HUDEP-2 (cell line): ENCODE data around the gene VAC14.
"Not testable (repeated sequence)": the region's sequence is repeated elsewhere in the genome, so short reads cannot be mapped to it uniquely, and the experiment has no call there.

ENCODE experiments used
- DNase-seq, 76 experiments: peaks; one replicate each; lab custom pipeline; 2025; ENCODE audit not compliant: unreplicated experiment in 76 of 76; lab: John Stamatoyannopoulos, UW

The VAC14 gene

DNA sequence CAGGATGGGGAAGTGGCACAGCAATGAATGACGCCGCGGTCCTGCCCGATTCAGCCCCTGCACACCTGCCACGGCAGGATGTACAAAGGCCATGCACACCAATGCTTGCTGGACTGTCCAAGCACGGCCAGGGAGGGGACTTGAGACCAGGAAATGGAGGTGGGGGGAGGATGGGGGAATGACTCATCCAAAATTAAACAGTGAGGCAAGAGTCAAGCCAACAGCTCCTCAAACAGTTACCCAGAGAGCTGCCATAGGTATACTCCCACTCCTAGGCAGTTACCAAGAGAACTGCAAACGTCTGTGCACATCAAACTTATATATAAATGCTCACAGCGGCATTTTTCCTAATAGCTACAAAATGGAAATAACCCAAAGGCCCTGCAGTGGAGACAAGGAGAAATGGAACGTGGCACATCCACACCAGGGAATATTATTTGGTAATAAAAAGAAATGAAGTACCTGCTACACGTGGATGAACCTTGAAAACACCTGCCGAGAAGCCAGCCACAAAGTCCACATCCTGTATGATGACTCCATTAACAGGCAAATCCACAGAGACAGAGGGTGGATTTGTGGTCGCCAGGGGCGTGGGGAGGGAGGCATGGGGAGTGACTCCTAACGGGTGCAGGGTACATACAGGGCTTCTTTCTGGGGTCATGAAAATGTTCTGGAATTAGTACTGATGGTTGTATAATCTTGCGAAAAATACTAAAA, 54.1 kb downstream of the VAC14 start:
- peak in 46 of 76 experiments; percentile 2 to 68 (median 32) for DNase-seq

DNA sequence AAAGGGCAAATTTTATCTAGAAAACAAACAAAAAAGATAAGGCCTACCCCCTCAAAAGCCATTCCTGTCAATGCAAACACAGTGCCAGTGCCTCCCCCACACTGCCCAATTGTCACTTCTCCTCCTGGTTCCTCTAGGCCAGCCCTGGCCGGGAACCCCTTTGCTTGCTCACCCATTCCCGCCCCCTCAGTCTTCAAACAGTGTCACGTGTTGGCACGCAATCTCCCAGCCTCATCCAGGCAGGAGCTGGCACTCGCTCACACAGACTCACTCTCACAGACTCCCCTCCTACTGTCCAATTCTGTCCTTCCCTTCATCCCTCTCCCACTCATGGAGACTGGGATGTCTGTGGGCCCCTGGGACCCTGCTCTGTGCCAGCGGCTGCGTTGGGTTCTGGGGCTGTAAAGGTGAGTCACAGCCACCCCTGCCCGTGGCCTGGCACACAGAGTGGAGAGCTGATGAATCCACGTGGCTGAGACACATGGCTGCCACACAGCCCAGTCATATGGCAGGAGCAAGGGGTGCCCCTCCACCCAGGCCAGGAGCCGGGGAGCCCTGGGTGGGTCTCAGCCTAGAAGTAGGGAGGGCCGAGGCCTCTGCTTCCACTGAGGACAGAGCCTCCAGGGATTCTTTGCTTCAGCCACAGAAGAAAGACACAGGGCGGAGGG, 54.8 kb downstream of the VAC14 start:
- DNase-seq, result peak in 71 of 76 experiments; percentile 32 to 89 (median 74)

DNA sequence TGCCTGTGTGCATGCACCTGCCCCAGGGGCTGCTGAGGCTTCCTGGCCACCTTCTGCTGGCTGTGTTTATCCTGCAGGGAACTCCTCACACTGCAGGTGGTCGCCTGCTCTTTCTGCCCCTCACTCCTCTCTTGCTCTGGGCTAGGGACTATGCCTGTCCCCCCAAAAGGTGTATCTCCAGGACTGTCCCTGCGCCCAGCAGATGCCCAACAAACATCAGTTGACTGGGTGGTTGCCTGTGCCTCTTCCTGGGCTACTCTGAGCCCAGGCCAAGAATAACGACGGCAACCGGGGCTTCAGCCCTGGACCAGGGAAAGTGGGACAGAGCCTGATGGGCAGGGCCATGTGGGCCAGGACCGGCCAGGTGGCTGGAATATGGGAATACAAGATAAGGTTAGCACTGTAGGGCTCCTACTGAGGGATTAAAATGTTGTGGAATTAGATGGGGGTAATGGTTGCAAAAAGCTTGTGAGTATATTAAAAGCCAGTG, 55.4 kb downstream of the VAC14 start:
- DNase-seq, result no peak

DNA sequence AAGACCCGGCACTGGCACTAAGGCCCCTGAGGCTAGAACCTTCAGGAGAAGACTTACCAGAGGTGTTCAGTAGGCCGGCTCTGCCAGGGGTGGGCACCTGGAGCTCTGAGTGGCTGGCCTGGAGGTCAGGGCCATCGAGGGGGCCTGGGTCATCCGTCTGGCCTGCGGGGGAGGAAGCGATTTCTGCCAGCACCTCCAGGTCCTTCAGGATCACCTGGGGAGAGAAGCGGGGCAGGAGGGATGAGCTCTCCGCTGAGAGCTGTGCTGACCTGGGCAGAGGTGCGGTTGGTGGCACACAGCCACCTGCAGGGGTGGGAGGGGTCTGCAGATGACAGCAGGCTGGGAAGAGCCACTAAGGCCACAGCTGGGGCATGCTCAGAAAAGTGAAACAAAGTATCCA, 56.6 kb downstream of the VAC14 start:
- DNase-seq, result no peak

DNA sequence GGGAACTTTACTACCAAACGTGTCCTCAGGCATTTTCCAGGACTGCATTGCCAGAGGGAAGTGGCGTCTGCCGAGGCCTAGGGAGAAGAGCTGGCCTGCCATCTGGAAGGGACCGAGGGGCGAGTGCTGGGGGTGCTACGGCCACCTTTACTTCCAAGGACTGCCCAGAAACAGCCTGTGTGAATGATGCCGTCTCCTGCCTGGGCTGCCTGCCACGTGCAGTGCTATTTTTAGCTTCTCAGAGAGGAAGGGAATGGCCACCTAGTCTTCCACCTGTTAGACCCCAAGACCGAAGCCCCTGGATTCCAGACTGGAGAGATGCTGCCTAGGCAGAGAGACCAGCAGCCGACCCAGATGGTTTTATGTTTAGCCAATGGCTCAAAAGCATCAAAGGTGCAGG, 57.2 kb downstream of the VAC14 start:
- no peak for DNase-seq

DNA sequence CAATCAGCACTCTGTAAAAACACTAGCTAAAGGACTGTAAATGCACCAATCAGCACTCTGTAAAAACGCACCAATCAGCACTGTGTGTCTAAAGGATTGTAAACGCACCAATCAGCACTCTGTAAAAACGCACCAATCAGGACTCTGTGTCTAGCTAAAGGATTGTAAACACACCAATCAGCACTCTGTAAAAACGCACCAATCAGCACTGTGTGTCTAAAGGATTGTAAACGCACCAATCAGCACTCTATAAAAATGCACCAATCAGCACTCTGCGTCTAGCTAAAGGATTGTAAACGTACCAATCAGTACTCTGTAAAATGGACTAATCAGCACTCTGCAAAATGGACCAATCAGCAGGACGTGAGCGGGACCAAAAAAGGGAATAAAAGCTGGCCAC, 58.0 kb downstream of the VAC14 start:
- not testable (repeated sequence) for DNase-seq

DNA sequence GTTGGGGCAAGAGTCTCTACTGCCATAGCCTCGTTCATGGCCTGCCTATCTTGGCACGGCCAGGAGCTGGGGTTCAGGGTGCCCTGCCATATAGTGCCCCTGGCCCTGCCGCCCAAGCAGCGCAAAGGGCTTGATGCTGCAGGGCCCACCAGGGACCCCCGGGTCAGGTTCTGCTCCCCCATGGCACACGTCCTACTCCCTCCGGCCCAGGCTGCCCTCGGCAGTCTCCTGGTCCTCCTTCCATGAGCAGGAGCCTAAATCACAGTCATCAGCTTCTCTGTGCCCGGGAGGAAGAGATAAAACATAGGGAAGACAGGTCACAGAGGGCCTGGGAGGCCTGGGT, 59.2 kb downstream of the VAC14 start:
- no peak for DNase-seq

DNA sequence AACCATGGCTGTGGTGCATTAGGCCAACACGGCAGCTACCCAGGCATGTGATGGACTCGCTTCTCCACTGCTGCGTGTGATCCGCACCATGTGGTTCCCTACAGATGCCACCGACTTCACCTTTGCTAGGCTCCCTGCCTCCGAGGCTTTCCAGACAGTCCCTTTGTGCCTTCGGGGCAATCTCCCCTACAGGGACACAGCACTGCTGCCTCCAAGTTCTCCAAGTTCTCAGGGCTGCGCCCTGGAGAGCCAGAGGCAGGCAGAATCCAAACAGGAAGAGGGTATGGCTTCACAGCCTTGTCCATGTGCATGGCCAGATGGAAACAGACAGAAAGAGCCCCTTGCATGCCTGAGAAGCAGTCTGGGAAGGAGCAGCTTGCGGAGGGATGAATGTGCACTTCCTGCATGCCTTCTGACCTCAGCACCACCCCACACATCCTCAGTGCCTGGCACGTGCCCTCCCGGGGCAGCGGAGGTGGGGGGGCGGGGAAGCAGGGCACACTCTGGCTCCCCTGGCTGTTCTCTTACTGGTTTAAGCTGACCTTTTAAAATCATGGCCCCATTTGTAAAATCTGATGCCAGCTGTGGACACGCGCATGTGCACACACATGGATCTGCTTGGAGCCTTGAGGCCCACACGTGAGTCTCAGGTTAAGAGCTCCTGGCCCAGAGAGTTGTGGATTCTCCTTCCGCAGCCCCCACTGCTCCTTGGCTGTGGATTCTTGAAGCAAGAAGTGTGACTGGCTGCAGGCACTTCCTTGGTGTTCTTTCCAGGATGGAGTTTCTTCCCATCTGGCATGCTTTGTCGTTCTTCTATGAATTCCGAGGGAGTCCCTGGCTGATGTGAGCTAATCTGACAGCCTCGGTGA, 59.8 kb downstream of the VAC14 start:
- DNase-seq, result no peak

DNA sequence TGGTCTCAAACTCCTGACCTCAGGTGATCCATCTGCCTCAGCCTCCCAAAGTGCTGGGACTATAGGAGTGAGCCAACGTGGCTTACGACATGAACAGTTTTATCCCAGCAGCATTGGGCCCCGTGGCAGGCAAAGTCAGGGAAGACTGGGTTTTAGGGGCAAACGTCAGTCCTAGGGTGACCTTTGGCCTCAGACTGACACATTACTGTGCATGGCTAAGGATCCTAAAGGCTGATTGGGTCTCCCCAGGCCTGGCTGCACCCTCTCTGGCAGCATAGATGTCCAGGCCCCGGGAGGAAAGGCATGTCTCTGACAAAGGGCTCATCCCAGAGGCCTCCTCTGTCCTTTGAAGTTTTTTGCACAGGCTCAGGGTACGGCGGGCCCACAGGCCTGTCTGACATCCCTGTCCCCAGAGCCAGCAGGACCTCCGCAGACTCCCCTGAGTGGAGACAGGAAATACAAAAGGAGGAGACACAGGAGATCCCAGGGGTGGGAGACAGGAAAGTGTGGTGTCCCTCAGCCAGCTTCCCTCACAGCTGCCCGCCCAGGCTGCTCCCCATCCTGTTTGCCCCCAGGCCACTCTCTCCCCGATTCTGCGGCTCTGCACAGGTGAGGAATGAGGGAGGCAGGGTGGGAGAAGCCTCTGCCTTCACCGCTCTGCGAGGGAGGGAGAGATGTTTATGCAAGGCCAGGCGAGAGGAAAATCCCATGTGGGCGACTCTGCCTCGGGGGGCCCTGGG, 60.6 kb downstream of the VAC14 start:
- no peak for DNase-seq

DNA sequence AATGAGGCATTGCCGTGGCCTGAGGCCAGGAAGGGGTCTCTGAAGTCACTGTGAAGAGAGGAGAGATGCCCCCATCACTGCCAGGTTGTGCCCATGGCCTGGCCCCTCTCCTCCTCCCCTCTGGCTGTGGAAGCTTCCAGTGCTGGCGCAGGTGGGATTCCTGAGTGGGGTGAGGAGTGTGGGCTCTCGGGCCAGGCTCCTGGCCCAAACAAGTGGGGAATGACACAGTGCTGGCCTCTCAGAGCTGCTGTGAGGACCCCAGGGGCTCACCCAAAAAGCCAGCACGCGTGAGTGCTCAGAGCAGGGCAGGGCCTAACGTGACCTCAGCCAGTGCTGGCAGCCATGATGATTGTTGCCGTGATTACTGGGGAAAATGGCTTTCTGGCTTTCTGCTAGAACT, 61.6 kb downstream of the VAC14 start:
- no peak for DNase-seq

DNA sequence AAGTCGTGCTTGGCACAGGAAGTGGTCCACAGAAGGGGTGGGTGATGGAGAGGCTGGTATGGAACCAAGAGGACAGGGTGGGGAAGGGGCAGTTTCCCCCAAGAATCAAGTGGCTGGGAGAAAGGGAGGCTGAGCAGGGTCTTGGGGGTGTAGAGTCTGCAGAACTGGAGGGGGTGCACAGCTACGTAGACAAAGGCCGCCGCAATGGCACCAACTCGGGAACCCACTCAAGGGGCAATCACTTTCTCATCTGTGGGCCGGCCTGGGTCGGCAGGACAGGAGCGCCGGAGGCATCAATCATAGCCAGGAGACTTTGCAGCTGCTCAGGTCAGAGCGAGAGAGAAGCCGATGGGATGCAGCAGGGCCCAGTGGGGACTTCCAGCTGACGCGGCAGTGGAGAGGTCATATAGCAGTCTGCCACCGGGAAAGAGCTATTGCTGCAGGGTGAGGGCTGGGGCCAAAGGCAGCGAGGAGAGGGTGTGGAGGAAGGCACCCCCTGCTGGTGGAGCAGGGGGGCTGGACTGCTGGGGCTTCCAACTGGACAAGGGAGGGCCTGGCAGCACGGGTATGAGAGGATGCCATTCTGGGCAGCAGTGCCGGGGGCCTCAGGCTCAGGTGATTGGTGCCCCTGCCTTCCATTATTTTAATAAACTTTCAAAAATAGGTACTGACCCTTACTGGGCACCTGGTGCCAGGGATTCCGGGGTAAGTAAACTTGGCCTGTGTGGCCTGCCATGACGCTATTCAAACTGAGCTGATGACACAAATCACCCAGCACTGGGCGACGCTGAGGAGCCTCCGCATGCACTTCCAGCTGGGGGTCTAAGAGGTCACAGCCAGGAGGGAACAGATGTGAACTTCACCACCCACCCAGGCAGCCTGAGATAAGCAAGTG, 62.6 kb downstream of the VAC14 start:
- peak in 42 of 76 experiments; percentile 2 to 55 (median 26) for DNase-seq

DNA sequence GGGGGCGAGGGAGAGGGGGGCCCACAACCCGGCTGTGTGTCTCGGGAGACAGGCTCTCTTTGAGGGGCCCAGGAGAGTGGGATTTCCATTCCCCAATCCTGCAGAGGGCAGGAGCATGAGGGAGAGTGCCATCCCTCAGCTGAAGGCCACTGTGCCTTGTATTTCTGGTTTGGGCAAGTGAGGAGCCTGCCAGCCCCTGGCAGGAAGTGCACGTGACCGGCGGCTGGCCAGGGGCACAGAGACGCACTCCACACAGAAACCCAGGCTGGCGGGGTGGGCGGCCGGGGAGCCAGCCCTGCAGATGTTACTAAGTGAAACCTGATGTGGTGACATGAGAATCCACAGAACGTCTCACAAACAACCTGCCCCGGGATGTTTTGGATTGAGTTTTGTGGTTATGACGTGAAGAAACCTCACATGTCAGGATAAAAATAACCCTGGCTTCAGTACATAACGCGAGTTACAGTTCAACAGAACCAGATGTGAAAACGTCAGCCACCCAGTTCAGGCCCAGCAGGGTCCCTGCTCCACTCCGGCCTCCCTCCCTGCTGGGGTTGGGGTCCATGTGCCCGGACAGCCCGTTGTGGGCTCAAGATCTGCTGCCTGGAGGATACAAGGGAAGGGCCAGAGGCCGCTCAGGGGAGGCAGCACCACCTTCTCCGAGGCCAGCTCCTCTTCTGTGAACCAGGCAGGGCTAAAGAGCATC, 63.4 kb downstream of the VAC14 start:
- DNase-seq, result no peak

DNA sequence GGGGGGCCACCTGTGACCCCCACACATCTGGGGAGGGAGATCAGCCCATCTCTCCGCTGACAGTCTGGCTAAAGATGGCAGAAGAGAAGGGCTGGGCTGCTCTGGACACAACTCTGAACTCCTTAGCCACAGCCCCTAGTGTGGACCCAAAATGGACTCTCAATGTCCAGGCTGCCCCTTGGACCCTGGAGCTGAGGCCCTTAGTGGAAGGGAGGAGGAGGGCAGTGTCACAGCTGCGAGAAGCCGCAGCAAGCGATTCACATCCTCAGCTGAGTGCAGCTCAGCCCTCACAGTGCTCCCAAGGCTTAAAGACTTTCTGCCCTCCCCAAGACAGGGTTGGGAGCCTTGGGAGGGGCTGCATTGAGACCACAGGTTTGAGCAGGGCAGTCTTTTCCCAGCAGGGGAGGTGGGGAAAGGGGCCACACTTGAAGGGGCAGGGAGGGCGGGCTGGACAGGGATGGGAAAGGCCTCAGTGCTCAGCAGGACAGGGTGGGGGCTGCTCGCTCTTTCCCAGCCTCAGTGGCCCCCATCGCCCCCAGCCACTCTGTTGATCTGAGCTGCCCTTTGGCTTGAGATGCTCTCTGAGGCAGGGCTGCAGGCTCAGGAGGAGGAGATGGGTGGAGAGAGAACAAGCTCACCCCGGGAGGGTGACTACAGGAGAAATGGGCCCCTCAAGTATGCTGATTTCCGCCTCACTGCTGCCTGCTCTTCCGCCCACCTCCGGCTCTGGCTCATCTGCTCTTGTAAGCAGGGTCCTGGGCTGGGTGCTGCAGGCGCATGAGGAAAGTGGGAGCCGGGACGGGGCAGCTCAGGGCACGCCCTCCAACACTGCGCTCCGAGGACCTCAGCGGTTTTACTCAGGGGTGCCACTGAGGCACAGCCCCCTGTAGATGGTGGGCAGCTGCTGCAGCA, 64.2 kb downstream of the VAC14 start:
- no peak for DNase-seq

DNA sequence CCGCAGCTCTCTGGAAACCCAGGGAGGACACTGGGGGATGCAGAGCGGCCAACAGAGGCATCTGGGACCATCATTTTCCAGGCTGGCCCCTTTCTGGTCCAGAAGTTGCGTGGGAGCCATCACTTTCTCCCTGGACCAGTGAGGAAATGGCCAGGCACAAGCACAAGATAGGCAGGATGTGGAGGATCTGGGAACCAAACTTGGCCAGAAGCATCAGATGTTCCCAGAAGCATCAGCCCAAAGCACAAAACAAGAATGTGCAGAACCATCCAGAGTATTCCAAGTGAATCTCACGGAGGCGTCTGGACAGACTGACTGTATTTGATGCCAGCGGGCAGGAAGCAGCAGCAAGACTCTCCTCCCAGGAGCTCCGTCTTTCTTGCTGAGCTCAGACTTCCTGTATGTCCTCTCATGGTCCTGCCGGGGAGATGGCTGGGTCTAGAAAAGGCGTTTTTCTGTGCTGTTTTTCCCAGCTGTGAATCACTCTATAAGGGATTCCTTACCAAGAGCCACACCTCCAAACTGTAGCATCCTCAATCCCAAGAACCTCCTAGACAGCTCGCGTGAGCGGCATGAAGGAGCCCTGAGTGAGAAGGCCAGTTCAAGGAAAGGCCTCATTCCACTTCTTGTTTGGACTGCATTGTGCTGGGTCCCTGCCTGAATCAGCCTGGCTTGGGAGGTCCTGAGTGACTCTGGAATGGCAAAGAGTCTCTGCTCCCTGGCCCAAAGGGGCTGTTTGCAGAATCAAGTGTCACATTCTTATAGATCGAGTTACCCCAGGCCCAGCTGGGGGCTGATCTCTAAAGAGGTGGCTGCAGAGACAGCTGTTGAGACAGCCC, 65.6 kb downstream of the VAC14 start:
- DNase-seq, result no peak

DNA sequence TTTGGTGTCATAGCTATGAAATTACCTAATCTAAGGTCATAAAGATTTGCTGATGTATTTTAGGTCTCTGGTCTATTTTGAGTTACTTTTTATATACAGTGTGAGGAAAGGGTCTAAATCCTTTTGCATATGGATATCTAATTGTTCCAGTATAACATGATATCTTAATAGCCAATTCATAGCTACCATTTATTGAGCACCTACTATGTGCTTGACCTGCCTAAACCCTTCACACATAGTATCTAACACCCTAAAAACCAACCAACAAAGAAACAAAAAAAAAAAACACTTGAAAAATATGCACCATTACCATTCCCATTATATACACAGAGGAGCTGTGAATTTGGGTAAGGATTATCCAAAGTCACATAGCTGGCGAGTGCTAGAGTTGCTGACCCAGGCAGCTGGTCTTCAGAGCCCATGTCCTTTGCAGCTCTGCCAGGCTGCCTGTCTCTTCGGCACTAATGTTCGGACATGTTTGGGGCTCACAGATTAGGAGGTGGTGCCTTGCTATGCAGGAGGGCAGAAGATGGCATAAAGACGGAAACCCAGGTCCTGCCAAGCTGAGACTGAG, 66.3 kb downstream of the VAC14 start:
- DNase-seq, result no peak

DNA sequence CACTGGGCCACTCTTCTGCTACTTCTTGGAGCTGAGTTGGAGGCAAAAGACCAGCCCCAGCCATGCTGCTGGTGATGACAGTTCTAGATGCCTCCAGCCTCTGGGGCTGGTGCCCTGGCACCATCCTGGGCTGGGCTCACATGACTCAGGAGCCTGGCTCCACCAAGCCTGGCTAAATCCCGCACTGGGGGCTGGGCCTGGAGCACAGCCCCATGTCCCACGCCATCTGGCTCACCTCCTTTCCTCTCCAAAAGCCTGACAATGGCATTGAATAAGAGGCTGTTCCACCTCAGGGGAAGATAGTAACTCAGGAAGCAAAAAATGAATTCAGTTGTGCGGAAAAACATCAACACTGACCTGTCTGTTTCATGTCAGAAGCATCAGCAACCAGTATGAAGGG, 70.0 kb downstream of the VAC14 start:
- no peak for DNase-seq

DNA sequence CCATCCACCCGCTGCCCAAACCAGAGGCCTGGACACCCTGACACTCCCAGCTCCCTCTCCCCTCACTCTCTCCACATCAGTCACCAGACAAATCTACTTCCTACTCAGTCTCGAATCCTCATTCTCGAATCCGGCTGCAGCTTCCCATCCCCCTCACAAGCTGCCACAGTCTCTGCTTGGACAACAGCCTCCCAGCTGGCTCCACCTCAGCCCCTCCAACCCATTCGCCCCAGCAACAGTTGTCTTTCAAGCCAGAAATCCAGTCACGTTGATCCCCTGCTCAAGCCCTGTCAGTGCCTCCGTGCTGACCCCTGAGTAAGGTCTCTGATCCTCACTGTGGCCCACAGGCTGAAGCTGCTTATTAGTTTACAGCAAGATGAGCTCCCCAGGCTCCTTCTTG, 70.9 kb downstream of the VAC14 start:
- no peak for DNase-seq
